NB4 (cell line): ENCODE data around the gene CELF5.

Experiments used
- POLR2A ChIP-seq: IDR thresholded peaks from 2 replicates; pipeline ENCODE4 v1.6.1; 2011; ENCODE audit warnings: mild to moderate bottlenecking; ENCODE audit not compliant: insufficient read length; ENCODE audit errors: extremely low read depth
- TF ChIP-seq, protein P1 (sequence below): IDR thresholded peaks from one replicate; pipeline ENCODE4 v1.5.1; 2012; ENCODE audit warnings: low read depth, low read length

DNA sequence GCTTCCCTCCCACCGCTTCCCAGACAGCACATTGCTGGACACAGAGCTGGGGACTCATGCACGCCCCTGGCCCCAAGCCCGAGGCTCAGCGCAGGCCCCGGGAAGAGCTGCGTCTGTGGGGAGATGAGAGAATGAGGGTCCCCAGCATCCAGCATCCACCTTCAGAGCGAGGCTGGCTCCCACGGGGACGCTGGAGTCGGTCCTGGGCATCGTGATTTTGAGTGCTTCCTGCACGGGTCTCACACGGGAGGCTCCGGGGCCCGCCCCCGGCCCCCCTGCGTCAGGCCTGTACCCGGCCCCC, 34.0 kb upstream of the CELF5 start:
- TF ChIP-seq, protein P1, sequence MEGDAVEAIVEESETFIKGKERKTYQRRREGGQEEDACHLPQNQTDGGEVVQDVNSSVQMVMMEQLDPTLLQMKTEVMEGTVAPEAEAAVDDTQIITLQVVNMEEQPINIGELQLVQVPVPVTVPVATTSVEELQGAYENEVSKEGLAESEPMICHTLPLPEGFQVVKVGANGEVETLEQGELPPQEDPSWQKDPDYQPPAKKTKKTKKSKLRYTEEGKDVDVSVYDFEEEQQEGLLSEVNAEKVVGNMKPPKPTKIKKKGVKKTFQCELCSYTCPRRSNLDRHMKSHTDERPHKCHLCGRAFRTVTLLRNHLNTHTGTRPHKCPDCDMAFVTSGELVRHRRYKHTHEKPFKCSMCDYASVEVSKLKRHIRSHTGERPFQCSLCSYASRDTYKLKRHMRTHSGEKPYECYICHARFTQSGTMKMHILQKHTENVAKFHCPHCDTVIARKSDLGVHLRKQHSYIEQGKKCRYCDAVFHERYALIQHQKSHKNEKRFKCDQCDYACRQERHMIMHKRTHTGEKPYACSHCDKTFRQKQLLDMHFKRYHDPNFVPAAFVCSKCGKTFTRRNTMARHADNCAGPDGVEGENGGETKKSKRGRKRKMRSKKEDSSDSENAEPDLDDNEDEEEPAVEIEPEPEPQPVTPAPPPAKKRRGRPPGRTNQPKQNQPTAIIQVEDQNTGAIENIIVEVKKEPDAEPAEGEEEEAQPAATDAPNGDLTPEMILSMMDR: no peak
- no peak for TF ChIP-seq POLR2A
